Psoas muscle (tissue), 8 donors: ENCODE results near the gene ADGRD2. TPM values are rescaled to one million over a fixed set of nuclear protein-coding genes. Genes with fewer than 3 reads are reported as not detected.

Source experiments
- ATAC-seq, 4 donors: fragments of 200-7000 bp; cut with Tn5 transposase; one replicate each; pipeline ENCODE4 v1.9.1; 2020; ENCODE audit warnings: moderate library complexity in 3 of 4, mild to moderate bottlenecking in 2 of 4
- DNase-seq, 2 donors: peaks; one replicate each; pipeline ENCODE4 v3.0.0-alpha.2; 2020
- H3K27ac ChIP-seq: fragments of 200-600 bp; one replicate; pipeline ENCODE4 v1.8.0; 2022
- H3K27me3 ChIP-seq, 3 donors: fragments of 200-600 bp in 1 of 3; one replicate each; pipeline versions ENCODE4 v1.6.1 to v1.8.0; 2013 to 2022; ENCODE audit warnings: low read length in 2 of 3, mild to moderate bottlenecking in 2 of 3, moderate library complexity in 1 of 3; ENCODE audit not compliant: insufficient read depth in 3 of 3
- H3K36me3 ChIP-seq, 2 donors: fragments of 200-600 bp in 1 of 2; one replicate each; pipeline versions ENCODE4 v1.6.1 to v1.8.0; 2013 to 2022; ENCODE audit warnings: low read depth in 1 of 2, mild to moderate bottlenecking in 1 of 2, moderate library complexity in 1 of 2; ENCODE audit not compliant: insufficient read depth in 1 of 2
- H3K4me1 ChIP-seq: fragments of 200-600 bp; one replicate; pipeline ENCODE4 v1.8.0; 2022
- H3K4me3 ChIP-seq: fragments of 200-600 bp; one replicate; pipeline ENCODE4 v1.8.0; 2022; ENCODE audit warnings: mild to moderate bottlenecking
- H3K9me3 ChIP-seq: fragments of 200-600 bp; one replicate; pipeline ENCODE4 v1.8.0; 2022
- CTCF ChIP-seq: fragments of 200-600 bp; IDR thresholded peaks from one replicate; pipeline ENCODE4 v1.8.0; 2022; ENCODE audit warnings: antibody characterized with exemption
- WGBS, 3 donors: extraction: QIAGEN DNeasy Blood & Tissue Kit; methylation state at CpG; one replicate each; pipeline versions ENCODE4 v1.1.6 to v1.1.7; 2013; 5-methylcytosine and 5-hydroxymethylcytosine counted together
- intact Hi-C, 2 donors: fragments of 100-400 bp; cut with DNase I; formaldehyde crosslinking; loops; one replicate each; pipeline versions ENCODE4 v1.11.0 to v1.14.2; 2022
- polyA plus RNA-seq, 3 donors: library from polyadenylated mRNA; stranded (reverse); fragments of 200-250 nt; gene quantifications; one replicate each; pipeline ENCODE4 v1.2.3, GENCODE V29; 2013
- total RNA-seq, 4 donors: library from RNA; stranded (reverse); fragmentation: NEBNext Ultra II Directional in 2 of 4; extraction: Animal tissue kit (Norgen Biotek cat#: 25700) in 2 of 4; gene quantifications; one replicate each; pipeline versions ENCODE4 v1.2.1 to v1.2.4, GENCODE V29; 2021 to 2023
- donor health status: healthy with polysubstance abuse.
- donor health status: DM: no; HTN: no; CAD: no; lungs with moderate emphysema.
- donor health status: Bipolar disorder and iron deficiency.
- donor health status: healthy.
- donor health status: DM: yes; HTN: yes; CAD: no.
- donor health status: DM: no; HTN: no; CAD: no.
- donor health status: DM: no; HTN: no; CAD: no.
- donor health status: DM: yes; HTN: yes; CAD: no.

Gene ADGRD2
- total and polyA plus RNA-seq, 7 donors = not detected

GRCh38 chr9:124511426-124511840 is 61.2 kb downstream of the ADGRD2 start:
- Histone ChIP-seq H3K27me3 (peaks cover 0 to 27% (median 4%) of the 10 kb centered on the region in 3 donors), H3K4me1 (no peaks in the 10 kb centered on the region), H3K27ac (no peak overlapping the region), H3K9me3 (no peaks in the 10 kb centered on the region), H3K36me3 (no peaks in the 10 kb centered on the region), H3K4me3 (no peak overlapping the region)
- intact Hi-C loops = no loop called here
- TF ChIP-seq CTCF = no peak
- DNase-seq (no peak), ATAC-seq (no peak)
- 80 to 88% (median 84%) methylated on average over 6 of the region's 6 CpGs for WGBS, 3 donors

DNA sequence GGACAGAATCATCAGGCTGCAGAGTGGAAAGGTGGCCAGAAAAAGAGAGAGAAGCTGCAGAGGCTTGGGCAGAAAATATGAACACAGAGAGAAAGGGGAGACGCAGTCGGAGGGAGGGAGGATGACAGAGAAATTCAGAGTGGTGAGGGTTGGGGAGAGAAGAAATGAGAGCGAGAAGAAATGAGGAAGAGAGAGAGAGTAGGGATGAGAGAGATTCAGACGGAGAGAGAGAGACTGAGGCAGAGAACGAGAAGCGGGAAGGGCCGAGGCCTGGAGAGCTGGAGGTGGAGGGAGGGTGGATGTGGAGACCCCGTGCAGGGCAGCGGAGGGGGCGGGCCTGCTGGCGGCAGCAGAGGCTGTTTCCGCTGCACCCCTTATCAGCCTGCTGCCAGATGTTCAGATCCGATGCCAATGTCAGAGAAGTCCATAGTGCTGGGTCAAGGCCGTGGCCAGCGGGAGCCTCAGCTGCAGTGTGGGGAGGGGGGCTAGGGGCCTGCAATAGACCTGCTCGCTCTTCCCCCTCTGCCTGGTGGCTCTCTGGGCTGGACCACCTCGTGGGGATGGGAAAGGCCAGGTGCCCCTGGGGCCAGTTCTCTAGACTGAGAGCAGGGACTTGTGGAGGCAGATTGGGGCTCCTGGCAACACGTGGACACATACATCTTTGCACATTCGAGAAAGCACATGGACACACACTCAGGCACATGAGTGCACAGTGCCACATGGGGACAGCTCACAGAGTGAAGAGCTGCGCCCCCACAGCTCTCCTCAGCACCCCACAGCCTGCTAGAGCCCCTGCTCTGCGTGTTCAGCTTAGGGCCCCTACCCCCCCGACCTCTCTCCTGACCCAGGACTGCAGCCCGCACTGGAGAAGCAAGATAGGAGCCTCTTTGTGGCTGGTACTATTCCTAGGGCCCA is 61.9 kb downstream of the ADGRD2 start:
- intact Hi-C loops = loop anchor here in 1 of 2 donors (1.0 kb wide), 1 partner anchor 20 kb away; no protein-coding TSS in a partner anchor
- DNase-seq (no peak), ATAC-seq (peak in 1 of 4 donors; percentile 24)
- TF ChIP-seq CTCF = no peak
- Histone ChIP-seq H3K27me3 (peaks cover 0 to 27% (median 2%) of the 10 kb centered on the region in 3 donors), H3K9me3 (no peaks in the 10 kb centered on the region), H3K27ac (no peak overlapping the region), H3K4me3 (no peak overlapping the region), H3K36me3 (no peaks in the 10 kb centered on the region), H3K4me1 (no peaks in the 10 kb centered on the region)
- WGBS, 3 donors = 49 to 52% (median 50%) methylated on average over 23 of the region's 23 CpGs

GRCh38 chr9:124512806-124513204 is 62.6 kb downstream of the ADGRD2 start:
- Histone ChIP-seq H3K4me3 (no peak overlapping the region), H3K4me1 (no peaks in the 10 kb centered on the region), H3K27me3 (peaks cover 0 to 27% (median 0%) of the 10 kb centered on the region in 3 donors), H3K36me3 (no peaks in the 10 kb centered on the region), H3K27ac (no peak overlapping the region), H3K9me3 (no peaks in the 10 kb centered on the region)
- ATAC-seq (peak in 1 of 4 donors; percentile 27), DNase-seq (no peak)
- 83 to 91% (median 85%) methylated on average over 9 of the region's 9 CpGs for WGBS, 3 donors
- TF ChIP-seq CTCF = no peak
- intact Hi-C loops = loop anchor here in 1 of 2 donors (1.0 kb wide), 1 partner anchor 21 kb away; no protein-coding TSS in a partner anchor

GRCh38 chr9:124513376-124513994 is 63.2 kb downstream of the ADGRD2 start:
- no peak for DNase-seq
- WGBS, 3 donors = 42 to 43% (median 43%) methylated on average over 5 of the region's 5 CpGs
- TF ChIP-seq CTCF = no peak

More at GRCh38 chr9:124513376-124513994, 63.2 kb downstream of the ADGRD2 start:
- Histone ChIP-seq H3K36me3 (no peaks in the 10 kb centered on the region), H3K27me3 (peaks cover 0 to 27% (median 0%) of the 10 kb centered on the region in 3 donors), H3K4me1 (no peaks in the 10 kb centered on the region), H3K4me3 (no peak overlapping the region), H3K9me3 (no peaks in the 10 kb centered on the region), H3K27ac (no peak overlapping the region)
- ATAC-seq = peak in 1 of 4 donors; percentile 27
- intact Hi-C loops = no loop called here
